Left lung (tissue), 10 donors: ENCODE measurements around the gene NOTCH1. TPM values are rescaled to one million over a fixed set of nuclear protein-coding genes. Genes with fewer than 3 reads are reported as not detected.

Source experiments
- ATAC-seq: fragments of 200-7000 bp; cut with Tn5 transposase; one replicate; pipeline ENCODE4 v1.9.1; 2020; ENCODE audit warnings: moderate library complexity
- DNase-seq, 4 donors: peaks; one replicate each; pipeline ENCODE4 v3.0.0-alpha.2; 2013 to 2020
- H3K27ac ChIP-seq, 2 donors: fragments of 200-600 bp; sonication (generic) in 1 of 2; one replicate each; pipeline versions ENCODE4 v1.5.0 to v1.8.0; 2020 to 2021
- H3K27me3 ChIP-seq, 2 donors: fragments of 200-600 bp; sonication (generic) in 1 of 2; one replicate each; pipeline versions ENCODE4 v1.5.0 to v1.8.0; 2020 to 2021
- H3K36me3 ChIP-seq, 2 donors: fragments of 200-600 bp; sonication (generic) in 1 of 2; one replicate each; pipeline versions ENCODE4 v1.5.0 to v1.8.0; 2020 to 2021
- H3K4me1 ChIP-seq, 2 donors: fragments of 200-600 bp; one replicate each; pipeline ENCODE4 v1.8.0; 2021
- H3K4me3 ChIP-seq, 2 donors: fragments of 200-600 bp; sonication (generic) in 1 of 2; one replicate each; pipeline versions ENCODE4 v1.5.0 to v1.8.0; 2020 to 2021; ENCODE audit warnings: mild to moderate bottlenecking in 1 of 2
- H3K9me3 ChIP-seq, 2 donors: fragments of 200-600 bp; sonication (generic) in 1 of 2; one replicate each; pipeline versions ENCODE4 v1.5.0 to v1.8.0; 2020 to 2021
- intact Hi-C, 2 donors: fragments of 100-400 bp; cut with DNase I; formaldehyde crosslinking; loops; one replicate each; pipeline versions ENCODE4 v1.11.2 to v1.14.2; 2022
- polyA plus RNA-seq, 6 donors: library from polyadenylated mRNA; unstranded; fragments of 120-200 nt; gene quantifications; one replicate each; pipeline ENCODE4 v1.2.1, GENCODE V29; 2013; ENCODE audit not compliant: insufficient read length in 6 of 6
- total RNA-seq, 2 donors: library from RNA; stranded (reverse); fragmentation: NEBNext Ultra II Directional; extraction: Animal tissue kit (Norgen Biotek cat#: 25700); gene quantifications; one replicate each; pipeline ENCODE4 v1.2.1, GENCODE V29; 2021
- TF ChIP-seq, protein P1 (sequence below), 2 donors: fragments of 200-600 bp; sonication (generic) in 1 of 2; IDR thresholded peaks; one replicate each; pipeline versions ENCODE4 v1.5.0 to v1.8.0; 2021; ENCODE audit warnings: antibody characterized with exemption in 2 of 2
- donor health status: DM: no; HTN: yes; CAD: no.
- donor health status: DM: no; HTN: no; CAD: no.

The NOTCH1 gene
- total and polyA plus RNA-seq, 8 donors: 21.7 to 102 (median 33.7) TPM

DNA sequence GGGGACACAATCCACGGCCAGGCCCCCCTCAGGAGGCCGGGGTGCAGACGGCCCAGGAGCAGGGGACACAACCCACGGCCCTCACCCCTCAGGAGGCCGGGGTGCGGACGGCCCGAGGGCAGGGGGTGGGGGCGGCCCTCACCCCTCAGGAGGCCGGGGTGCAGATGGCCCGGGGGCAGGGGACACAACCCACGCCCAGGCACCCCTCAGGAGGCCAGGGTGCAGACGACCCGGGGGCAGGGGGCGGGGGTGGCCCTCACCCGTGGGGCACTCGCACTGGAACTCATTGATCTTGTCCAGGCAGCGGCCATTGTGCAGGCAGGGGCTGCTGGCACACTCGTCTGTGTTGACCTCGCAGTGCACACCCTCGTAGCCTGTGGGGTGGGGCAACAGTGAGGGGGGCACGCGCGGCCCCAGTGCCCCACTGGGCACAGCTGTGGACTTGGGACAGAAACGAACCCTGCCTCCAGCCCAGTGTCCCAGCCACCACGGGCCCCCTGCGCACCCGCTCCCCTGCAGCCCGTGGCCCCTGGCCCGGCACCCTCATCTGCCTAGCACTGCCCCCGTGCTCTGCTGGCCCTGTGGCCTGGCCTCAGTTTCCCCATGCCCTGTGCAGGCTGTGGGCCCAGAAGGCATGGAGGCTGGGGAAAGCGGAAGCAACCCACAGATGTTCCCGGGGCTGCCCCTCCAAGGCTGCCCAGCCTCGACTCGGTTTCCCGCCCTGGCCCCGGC lies 28.7 kb downstream of the NOTCH1 start:
- Histone ChIP-seq H3K4me3 (no peak overlapping the region), H3K36me3 (peaks cover 0 to 89% of the 10 kb centered on the region in 2 donors), H3K27me3 (no peaks in the 10 kb centered on the region), H3K27ac (no peak overlapping the region), H3K9me3 (no peaks in the 10 kb centered on the region), H3K4me1 (peaks cover 10 to 37% of the 10 kb centered on the region in 2 donors)
- DNase-seq (no peak), ATAC-seq (no peak)
- TF ChIP-seq, protein P1, sequence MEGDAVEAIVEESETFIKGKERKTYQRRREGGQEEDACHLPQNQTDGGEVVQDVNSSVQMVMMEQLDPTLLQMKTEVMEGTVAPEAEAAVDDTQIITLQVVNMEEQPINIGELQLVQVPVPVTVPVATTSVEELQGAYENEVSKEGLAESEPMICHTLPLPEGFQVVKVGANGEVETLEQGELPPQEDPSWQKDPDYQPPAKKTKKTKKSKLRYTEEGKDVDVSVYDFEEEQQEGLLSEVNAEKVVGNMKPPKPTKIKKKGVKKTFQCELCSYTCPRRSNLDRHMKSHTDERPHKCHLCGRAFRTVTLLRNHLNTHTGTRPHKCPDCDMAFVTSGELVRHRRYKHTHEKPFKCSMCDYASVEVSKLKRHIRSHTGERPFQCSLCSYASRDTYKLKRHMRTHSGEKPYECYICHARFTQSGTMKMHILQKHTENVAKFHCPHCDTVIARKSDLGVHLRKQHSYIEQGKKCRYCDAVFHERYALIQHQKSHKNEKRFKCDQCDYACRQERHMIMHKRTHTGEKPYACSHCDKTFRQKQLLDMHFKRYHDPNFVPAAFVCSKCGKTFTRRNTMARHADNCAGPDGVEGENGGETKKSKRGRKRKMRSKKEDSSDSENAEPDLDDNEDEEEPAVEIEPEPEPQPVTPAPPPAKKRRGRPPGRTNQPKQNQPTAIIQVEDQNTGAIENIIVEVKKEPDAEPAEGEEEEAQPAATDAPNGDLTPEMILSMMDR (IDR thresholded peaks at IDR 0.05): no peak
- intact Hi-C loops: no loop called here

DNA sequence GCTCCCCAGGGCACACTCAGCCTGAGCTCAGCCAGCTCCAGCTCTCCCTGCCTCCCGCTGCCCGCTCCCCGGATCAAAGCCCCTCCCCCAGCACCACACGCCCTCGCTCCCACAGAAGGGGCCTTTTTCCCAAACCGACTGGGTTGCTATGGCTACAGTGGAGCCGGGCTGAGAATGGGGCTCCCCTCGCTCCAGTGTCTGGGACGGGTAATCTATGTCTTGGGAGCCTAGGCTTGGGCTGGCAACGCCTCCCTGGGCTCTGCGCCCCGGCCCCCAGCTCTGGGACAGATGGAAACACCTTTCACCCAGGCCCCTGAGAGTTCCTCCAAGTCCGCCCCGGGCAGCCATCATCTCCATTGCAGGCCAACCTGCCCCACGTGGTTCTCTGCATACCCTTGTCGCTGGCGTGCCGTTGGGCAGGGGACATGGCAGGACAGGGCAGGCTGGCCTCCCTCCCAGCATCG lies 29.6 kb downstream of the NOTCH1 start:
- Histone ChIP-seq H3K27ac (no peak overlapping the region), H3K27me3 (no peaks in the 10 kb centered on the region), H3K9me3 (no peaks in the 10 kb centered on the region), H3K4me1 (peaks cover 3 to 31% of the 10 kb centered on the region in 2 donors), H3K4me3 (no peak overlapping the region), H3K36me3 (peaks cover 0 to 98% of the 10 kb centered on the region in 2 donors)
- TF ChIP-seq, protein P1 (IDR thresholded peaks at IDR 0.05): no peak
- ATAC-seq (no peak), DNase-seq (no peak)
- intact Hi-C loops: no loop called here

DNA sequence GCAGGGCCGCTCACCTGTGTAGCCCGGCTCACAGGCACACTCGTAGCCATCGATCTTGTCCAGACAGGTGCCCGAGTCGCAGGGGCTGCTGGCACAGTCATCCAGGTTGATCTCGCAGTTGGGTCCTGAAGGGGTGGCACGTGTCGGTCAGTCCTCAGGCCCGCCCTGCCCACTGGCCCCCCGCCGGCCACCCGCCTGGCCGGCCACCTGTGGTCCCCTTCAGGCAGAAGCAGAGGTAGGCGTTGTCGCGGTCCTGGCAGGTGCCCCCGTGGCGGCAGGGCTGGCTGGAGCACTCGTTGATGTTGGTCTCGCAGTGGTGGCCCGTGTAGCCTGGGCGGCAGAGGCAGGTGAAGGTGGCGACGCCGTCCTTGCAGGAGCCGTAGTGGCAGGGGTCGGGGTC lies 30.6 kb downstream of the NOTCH1 start:
- H3K9me3 ChIP-seq: no peaks in the 10 kb centered on the region
- no peaks in the 10 kb centered on the region for H3K27me3 ChIP-seq
- DNase-seq: no peak
- H3K36me3 ChIP-seq: peaks cover 0 to 100% of the 10 kb centered on the region in 2 donors
- no peak overlapping the region for H3K4me3 ChIP-seq
- TF ChIP-seq, protein P1 (IDR thresholded peaks at IDR 0.05): no peak
- intact Hi-C loops: no loop called here
- ATAC-seq: no peak
- H3K27ac ChIP-seq: no peak overlapping the region
- H3K4me1 ChIP-seq: peaks cover 3 to 29% of the 10 kb centered on the region in 2 donors

DNA sequence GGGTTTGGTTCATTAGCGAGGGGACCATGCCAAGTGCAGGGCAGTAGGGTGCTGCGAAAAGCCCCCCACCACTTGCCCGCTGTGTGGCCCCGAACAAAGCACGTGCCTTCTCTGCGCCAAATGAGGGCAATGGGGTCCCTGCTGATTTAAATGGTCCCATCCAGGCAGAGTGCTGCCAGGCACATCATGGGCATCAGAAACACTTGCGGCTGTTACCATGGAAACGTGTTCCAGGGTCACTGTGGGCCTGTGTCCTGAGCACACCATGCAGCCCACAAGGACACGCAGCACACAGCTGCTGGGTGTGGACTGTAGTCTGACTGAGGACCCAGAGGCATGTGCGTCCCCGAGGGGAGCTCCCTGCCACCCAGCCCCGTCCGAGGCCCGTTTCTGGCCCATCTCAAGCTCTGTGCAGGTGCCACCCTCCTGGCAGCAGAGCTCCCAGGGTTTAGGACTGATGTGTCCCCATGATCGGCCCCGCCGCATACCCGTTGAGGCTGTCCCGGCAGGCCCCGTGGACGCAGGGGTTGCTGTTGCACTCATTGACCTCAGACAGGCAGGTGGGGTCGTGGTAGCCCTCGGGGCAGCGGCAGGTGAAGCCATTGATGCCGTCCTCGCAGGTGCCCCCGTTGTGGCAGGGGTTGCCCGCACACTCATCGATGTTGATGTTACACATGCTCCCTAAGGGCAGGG lies 31.7 kb downstream of the NOTCH1 start:
- Histone ChIP-seq H3K9me3 (no peaks in the 10 kb centered on the region), H3K4me1 (peaks cover 0 to 30% of the 10 kb centered on the region in 2 donors), H3K27ac (peak overlapping the region in 1 of 2 donors; percentile 45), H3K4me3 (no peak overlapping the region), H3K36me3 (peaks cover 0 to 100% of the 10 kb centered on the region in 2 donors), H3K27me3 (no peaks in the 10 kb centered on the region)
- ATAC-seq (no peak), DNase-seq (no peak)
- intact Hi-C loops: no loop called here
- TF ChIP-seq, protein P1 (IDR thresholded peaks at IDR 0.05): no peak

DNA sequence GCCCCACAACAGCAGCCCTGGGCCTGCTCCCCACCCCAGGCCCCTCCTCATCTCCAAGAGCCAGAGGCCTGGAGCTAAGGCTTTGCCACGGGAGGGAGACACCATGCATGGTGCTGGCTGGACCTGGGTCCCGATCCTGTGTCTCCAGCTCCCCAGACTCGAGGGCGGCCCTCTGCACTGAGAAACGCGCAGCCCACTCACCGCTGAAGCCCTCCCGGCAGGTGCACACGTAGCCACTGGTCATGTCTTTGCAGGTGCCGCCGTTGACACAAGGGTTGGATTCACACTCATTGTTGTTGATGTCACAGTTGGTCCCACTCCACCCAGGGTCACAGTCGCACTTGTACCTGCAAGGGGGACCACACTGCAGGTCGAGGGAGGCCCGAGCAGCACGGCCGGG lies 32.7 kb downstream of the NOTCH1 start:
- H3K36me3 ChIP-seq: peaks cover 0 to 100% of the 10 kb centered on the region in 2 donors
- DNase-seq (no peak), ATAC-seq (no peak)
- peak overlapping the region; percentile 0 to 85 for H3K27ac ChIP-seq
- H3K4me3 ChIP-seq: no peak overlapping the region
- H3K27me3 ChIP-seq: no peaks in the 10 kb centered on the region
- TF ChIP-seq, protein P1 (IDR thresholded peaks at IDR 0.05): no peak
- H3K4me1 ChIP-seq: peaks cover 0 to 23% of the 10 kb centered on the region in 2 donors
- intact Hi-C loops: no loop called here
- H3K9me3 ChIP-seq: no peaks in the 10 kb centered on the region
